Upper lobe of right lung (tissue), 1 donor: ENCODE data around the gene NRP1. TPM values are rescaled to one million over a fixed set of nuclear protein-coding genes. Genes with fewer than 3 reads are reported as not detected.

Source experiments
- ATAC-seq: fragments of 200-7000 bp; cut with Tn5 transposase; one replicate; pipeline ENCODE4 v1.9.1; 2020; ENCODE audit warnings: mild to moderate bottlenecking, moderate library complexity
- DNase-seq: peaks from one replicate; pipeline ENCODE4 v3.0.0-alpha.2; 2020
- H3K27ac ChIP-seq: fragments of 200-600 bp; one replicate; pipeline ENCODE4 v1.8.0; 2022
- H3K27me3 ChIP-seq: fragments of 200-600 bp; one replicate; pipeline ENCODE4 v1.8.0; 2022; ENCODE audit warnings: mild to moderate bottlenecking
- H3K36me3 ChIP-seq: fragments of 200-600 bp; one replicate; pipeline ENCODE4 v1.8.0; 2022
- H3K4me1 ChIP-seq: fragments of 200-600 bp; one replicate; pipeline ENCODE4 v1.8.0; 2022
- H3K4me3 ChIP-seq: fragments of 200-600 bp; one replicate; pipeline ENCODE4 v1.8.0; 2022; ENCODE audit warnings: mild to moderate bottlenecking
- H3K9me3 ChIP-seq: fragments of 200-600 bp; one replicate; pipeline ENCODE4 v1.8.0; 2022
- CTCF ChIP-seq: fragments of 200-600 bp; IDR thresholded peaks from one replicate; pipeline ENCODE4 v1.8.0; 2022; ENCODE audit warnings: antibody characterized with exemption
- intact Hi-C: fragments of 100-400 bp; cut with DNase I; formaldehyde crosslinking; loops from one replicate; pipeline ENCODE4 v1.11.0; 2022
- total RNA-seq: library from RNA; stranded (reverse); fragmentation: NEBNext Ultra II Directional; extraction: Animal tissue kit (Norgen Biotek cat#: 25700); gene quantifications from one replicate; pipeline ENCODE4 v1.2.1, GENCODE V29; 2021
- donor health status: DM: no; HTN: yes; CAD: no; lungs with severe emphysema.

NRP1 gene
- total RNA-seq, 1 donor from 2014 or later = 139 TPM

DNA sequence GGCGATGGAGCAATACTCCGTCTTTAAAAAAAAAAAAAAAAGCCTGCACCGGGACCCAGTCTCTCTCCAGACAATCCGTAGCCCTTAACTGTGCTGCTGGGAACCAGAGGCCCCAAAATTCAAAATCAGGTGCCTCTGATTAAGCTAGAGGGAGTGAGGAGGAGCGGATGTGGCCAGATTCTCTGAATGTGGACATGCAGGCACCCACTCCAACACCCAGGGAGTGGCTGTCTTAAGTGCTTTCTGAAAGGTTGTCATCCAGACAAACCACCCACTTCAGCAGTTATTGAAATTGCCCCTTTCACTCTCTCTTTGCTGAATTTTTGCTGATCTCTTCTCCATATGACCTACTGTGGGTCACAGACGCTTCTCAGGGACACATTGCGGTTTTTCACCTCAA is 14.2 kb downstream of the NRP1 start:
- no peaks in the 10 kb centered on the region for H3K27me3 ChIP-seq
- intact Hi-C loops = no loop called here
- no peak for TF ChIP-seq CTCF
- H3K4me3 ChIP-seq = no peak overlapping the region
- H3K9me3 ChIP-seq = no peaks in the 10 kb centered on the region
- DNase-seq (no peak), ATAC-seq (peak; percentile 70)
- H3K4me1 ChIP-seq = peaks cover 31% of the 10 kb centered on the region
- peaks cover 12% of the 10 kb centered on the region for H3K36me3 ChIP-seq
- H3K27ac ChIP-seq = no peak overlapping the region

- ATAC-seq (peak; percentile 60), DNase-seq (no peak)
- Histone ChIP-seq H3K9me3 (no peaks in the 10 kb centered on the region), H3K4me3 (no peak overlapping the region), H3K27ac (no peak overlapping the region), H3K27me3 (no peaks in the 10 kb centered on the region), H3K4me1 (peaks cover 30% of the 10 kb centered on the region), H3K36me3 (no peaks in the 10 kb centered on the region)
- intact Hi-C loops = no loop called here
- no peak for TF ChIP-seq CTCF
These were observed 18.6 kb downstream of the NRP1 start for GRCh38 chr10:33315891-33316290.

GRCh38 chr10:33314811-33315561 is 19.5 kb downstream of the NRP1 start:
- TF ChIP-seq CTCF = no peak
- H3K27me3 ChIP-seq = no peaks in the 10 kb centered on the region
- H3K4me3 ChIP-seq = no peak overlapping the region
- no peaks in the 10 kb centered on the region for H3K9me3 ChIP-seq
- H3K36me3 ChIP-seq = no peaks in the 10 kb centered on the region
- intact Hi-C loops = no loop called here
- ATAC-seq = no peak
- peaks cover 30% of the 10 kb centered on the region for H3K4me1 ChIP-seq
- DNase-seq = no peak
- H3K27ac ChIP-seq = no peak overlapping the region

DNA sequence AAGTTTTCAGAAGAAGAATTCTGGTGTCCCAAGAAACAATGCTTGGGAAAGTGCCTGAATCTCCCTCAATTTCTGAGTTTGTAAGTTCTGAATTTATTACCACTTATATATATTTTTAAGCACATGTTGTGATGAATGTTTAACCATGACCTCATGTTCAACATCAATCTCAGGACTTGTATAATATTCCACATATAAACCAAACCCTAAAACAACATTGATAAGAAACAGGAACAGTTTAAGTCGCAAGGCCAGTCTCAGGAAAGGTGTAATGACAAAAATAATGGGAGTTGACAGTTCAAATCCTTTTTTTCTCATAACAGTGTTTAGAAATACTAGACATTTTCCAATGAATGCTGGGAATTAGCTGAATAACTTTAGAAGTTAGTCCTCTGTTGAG is 22.8 kb downstream of the NRP1 start:
- Histone ChIP-seq H3K27ac (no peak overlapping the region), H3K36me3 (no peaks in the 10 kb centered on the region), H3K4me1 (peaks cover 25% of the 10 kb centered on the region), H3K4me3 (no peak overlapping the region), H3K9me3 (no peaks in the 10 kb centered on the region), H3K27me3 (no peaks in the 10 kb centered on the region)
- DNase-seq (no peak), ATAC-seq (no peak)
- intact Hi-C loops = no loop called here
- no peak for TF ChIP-seq CTCF

DNA sequence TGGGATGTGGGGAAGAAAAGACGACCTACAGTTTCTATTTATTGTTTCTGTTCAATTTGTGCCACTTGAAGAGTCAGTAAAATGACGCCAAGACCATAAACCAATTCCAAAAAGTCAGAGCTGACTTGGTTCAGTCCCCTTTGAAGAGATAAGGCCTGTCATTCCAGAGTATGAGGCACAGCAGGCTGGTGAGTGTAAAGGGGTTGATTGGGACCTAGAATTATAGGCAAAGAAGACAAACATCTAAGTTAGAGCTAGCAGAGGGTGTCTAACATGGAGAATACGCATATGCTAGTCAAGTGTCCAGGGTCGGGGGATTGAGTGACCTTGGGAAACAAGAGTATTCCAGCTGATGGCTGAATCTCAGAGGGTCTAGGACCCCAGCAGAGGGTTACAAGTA is 23.6 kb downstream of the NRP1 start:
- H3K36me3 ChIP-seq = no peaks in the 10 kb centered on the region
- no peak for TF ChIP-seq CTCF
- no peaks in the 10 kb centered on the region for H3K9me3 ChIP-seq
- H3K27me3 ChIP-seq = no peaks in the 10 kb centered on the region
- DNase-seq = no peak
- intact Hi-C loops = no loop called here
- peaks cover 20% of the 10 kb centered on the region for H3K4me1 ChIP-seq
- H3K27ac ChIP-seq = no peak overlapping the region
- ATAC-seq = no peak
- H3K4me3 ChIP-seq = no peak overlapping the region

- no peaks in the 10 kb centered on the region for H3K36me3 ChIP-seq
- intact Hi-C loops = no loop called here
- TF ChIP-seq CTCF = no peak
These were observed 25.1 kb downstream of the NRP1 start for GRCh38 chr10:33309406-33309805.

More at GRCh38 chr10:33309406-33309805, 25.1 kb downstream of the NRP1 start:
- no peaks in the 10 kb centered on the region for H3K9me3 ChIP-seq
- H3K27me3 ChIP-seq = no peaks in the 10 kb centered on the region
- H3K27ac ChIP-seq = no peak overlapping the region
- ATAC-seq (peak; percentile 66), DNase-seq (no peak)
- H3K4me1 ChIP-seq = peaks cover 17% of the 10 kb centered on the region
- H3K4me3 ChIP-seq = no peak overlapping the region
